ENCODE data around the gene DNMT3B. TPM values are rescaled to one million over a fixed set of nuclear protein-coding genes. Genes with fewer than 3 reads are reported as not detected.

The DNMT3B gene
- polyA plus RNA-seq, 1 donor (not counting 4 experiments of a cell fraction or from before 2014, with no cell fraction given): 1.1 TPM

DNA sequence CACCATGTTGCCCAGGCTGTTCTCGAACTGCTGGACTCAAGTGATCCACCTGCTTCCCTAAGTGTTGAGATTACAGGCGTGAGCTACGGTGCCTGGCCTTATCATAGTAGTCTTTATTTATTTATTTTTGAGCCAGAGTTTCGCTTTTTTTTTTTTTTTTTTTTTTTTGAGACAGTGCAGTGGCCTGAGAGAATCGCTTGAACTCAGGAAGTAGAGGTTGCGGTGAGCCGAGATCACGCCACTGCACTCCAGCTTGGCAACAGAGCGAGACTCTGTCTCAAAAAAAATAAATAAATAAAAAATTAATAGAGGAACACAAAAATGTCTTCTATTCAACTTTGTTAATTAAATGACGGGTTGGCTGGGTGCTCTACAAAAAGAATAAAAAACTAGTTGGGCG is 70.5 kb downstream of the DNMT3B start:
- Histone ChIP-seq H3K4me3 (ENCODE audit: control insufficient read depth in 2 of 3, extremely low read depth in 1 of 3, insufficient read depth in 2 of 3, low read depth in 1 of 3, low read length in 3 of 3) (no peak overlapping the region), H3K36me3 (ENCODE audit: control insufficient read depth in 2 of 2, extremely low read depth in 1 of 2, insufficient read depth in 2 of 2, low read length in 2 of 2) (peaks cover 11 to 31% of the 10 kb centered on the region in 2 experiments), H3K79me2 (ENCODE audit: control insufficient read depth, insufficient read depth, low read length) (peaks cover 73% of the 10 kb centered on the region), H3K9ac (ENCODE audit: control insufficient read depth, extremely low read depth, insufficient read depth, low read length) (no peak overlapping the region), H4K20me1 (ENCODE audit: control insufficient read depth, extremely low read depth, insufficient read depth, low read length) (peaks cover 12% of the 10 kb centered on the region), H3K9me1 (ENCODE audit: control insufficient read depth, extremely low read depth, insufficient read depth, low read length) (peaks cover 2% of the 10 kb centered on the region), H2AFZ (ENCODE audit: control insufficient read depth, low read length) (no peak overlapping the region), H3K9me3 (ENCODE audit: control insufficient read depth, low read depth, low read length) (no peaks in the 10 kb centered on the region), H3K27me3 (ENCODE audit: control insufficient read depth, extremely low read depth, insufficient read depth, low read length) (no peaks in the 10 kb centered on the region), H3K4me1 (ENCODE audit: control insufficient read depth, extremely low read depth, insufficient read depth, low read length) (no peaks in the 10 kb centered on the region), H3K27ac (ENCODE audit: control insufficient read depth, insufficient read depth, low read length) (no peak overlapping the region), H3K4me2 (ENCODE audit: control insufficient read depth, extremely low read depth, insufficient read depth, low read depth, low read length) (no peak overlapping the region)
- TF ChIP-seq EZH2 (IDR thresholded peaks at IDR 0.05; ENCODE audit: low read length): no peak
- TF ChIP-seq, protein P1, sequence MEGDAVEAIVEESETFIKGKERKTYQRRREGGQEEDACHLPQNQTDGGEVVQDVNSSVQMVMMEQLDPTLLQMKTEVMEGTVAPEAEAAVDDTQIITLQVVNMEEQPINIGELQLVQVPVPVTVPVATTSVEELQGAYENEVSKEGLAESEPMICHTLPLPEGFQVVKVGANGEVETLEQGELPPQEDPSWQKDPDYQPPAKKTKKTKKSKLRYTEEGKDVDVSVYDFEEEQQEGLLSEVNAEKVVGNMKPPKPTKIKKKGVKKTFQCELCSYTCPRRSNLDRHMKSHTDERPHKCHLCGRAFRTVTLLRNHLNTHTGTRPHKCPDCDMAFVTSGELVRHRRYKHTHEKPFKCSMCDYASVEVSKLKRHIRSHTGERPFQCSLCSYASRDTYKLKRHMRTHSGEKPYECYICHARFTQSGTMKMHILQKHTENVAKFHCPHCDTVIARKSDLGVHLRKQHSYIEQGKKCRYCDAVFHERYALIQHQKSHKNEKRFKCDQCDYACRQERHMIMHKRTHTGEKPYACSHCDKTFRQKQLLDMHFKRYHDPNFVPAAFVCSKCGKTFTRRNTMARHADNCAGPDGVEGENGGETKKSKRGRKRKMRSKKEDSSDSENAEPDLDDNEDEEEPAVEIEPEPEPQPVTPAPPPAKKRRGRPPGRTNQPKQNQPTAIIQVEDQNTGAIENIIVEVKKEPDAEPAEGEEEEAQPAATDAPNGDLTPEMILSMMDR (optimal IDR thresholded peaks at IDR 0.05 in 1 of 3, IDR thresholded peaks at IDR 0.05 in 1 of 3, conservative IDR thresholded peaks at IDR 0.05 in 1 of 3; ENCODE audit: extremely low read depth in 1 of 3, insufficient read depth in 2 of 3, low read length in 3 of 3): no peak
- dilution Hi-C loops (cut with MboI; ENCODE audit: extremely low pct_ligation_motif_present, low sequenced_read_pairs): no loop called here
- FAIRE-seq: no peak
- no peak for DNase-seq (ENCODE audit: low read depth, low spot score)

DNA sequence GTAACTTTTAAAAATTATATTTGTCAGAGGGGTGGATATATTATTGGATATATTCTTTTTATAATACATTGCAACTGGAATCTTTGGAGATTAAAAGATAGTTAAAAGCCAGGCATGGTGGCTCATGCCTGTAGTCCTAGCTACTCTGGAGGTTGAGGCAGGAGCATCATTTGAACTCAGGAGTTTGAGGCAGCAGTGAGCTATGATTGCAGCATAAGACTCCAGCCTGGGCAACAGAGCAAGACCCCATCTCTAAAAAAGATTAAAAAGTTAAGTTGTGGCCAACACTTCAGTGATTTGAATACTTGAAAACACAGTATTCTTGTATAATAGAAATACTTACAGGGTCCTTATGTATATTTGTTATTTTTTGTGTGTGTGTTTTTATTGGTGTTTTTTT is 72.8 kb downstream of the DNMT3B start:
- no peaks in the 10 kb centered on the region for H3K9me3 ChIP-seq (ENCODE audit: control insufficient read depth, low read depth, low read length)
- no peak overlapping the region for H3K4me3 ChIP-seq (ENCODE audit: control insufficient read depth in 2 of 3, extremely low read depth in 1 of 3, insufficient read depth in 2 of 3, low read depth in 1 of 3, low read length in 3 of 3)
- H3K9me1 ChIP-seq (ENCODE audit: control insufficient read depth, extremely low read depth, insufficient read depth, low read length): no peaks in the 10 kb centered on the region
- H4K20me1 ChIP-seq (ENCODE audit: control insufficient read depth, extremely low read depth, insufficient read depth, low read length): peaks cover 4% of the 10 kb centered on the region
- peaks cover 62% of the 10 kb centered on the region for H3K79me2 ChIP-seq (ENCODE audit: control insufficient read depth, insufficient read depth, low read length)
- DNase-seq (ENCODE audit: low read depth, low spot score) (no peak), FAIRE-seq (no peak)
- H3K36me3 ChIP-seq (ENCODE audit: control insufficient read depth in 2 of 2, extremely low read depth in 1 of 2, insufficient read depth in 2 of 2, low read length in 2 of 2): peaks cover 11 to 30% of the 10 kb centered on the region in 2 experiments
- H3K27me3 ChIP-seq (ENCODE audit: control insufficient read depth, extremely low read depth, insufficient read depth, low read length): no peaks in the 10 kb centered on the region
- H3K4me2 ChIP-seq (ENCODE audit: control insufficient read depth, extremely low read depth, insufficient read depth, low read depth, low read length): no peak overlapping the region
- no peaks in the 10 kb centered on the region for H3K4me1 ChIP-seq (ENCODE audit: control insufficient read depth, extremely low read depth, insufficient read depth, low read length)
- no peak overlapping the region for H3K27ac ChIP-seq (ENCODE audit: control insufficient read depth, insufficient read depth, low read length)
- no peak overlapping the region for H2AFZ ChIP-seq (ENCODE audit: control insufficient read depth, low read length)
- dilution Hi-C loops (cut with MboI; ENCODE audit: extremely low pct_ligation_motif_present, low sequenced_read_pairs): no loop called here
- no peak for TF ChIP-seq EZH2 (IDR thresholded peaks at IDR 0.05; ENCODE audit: low read length)
- TF ChIP-seq, protein P1 (optimal IDR thresholded peaks at IDR 0.05 in 1 of 3, IDR thresholded peaks at IDR 0.05 in 1 of 3, conservative IDR thresholded peaks at IDR 0.05 in 1 of 3; ENCODE audit: extremely low read depth in 1 of 3, insufficient read depth in 2 of 3, low read length in 3 of 3): no peak
- H3K9ac ChIP-seq (ENCODE audit: control insufficient read depth, extremely low read depth, insufficient read depth, low read length): no peak overlapping the region
